Neural cell (in vitro differentiated cells): Measurements from ENCODE around the gene PKP1. TPM values are rescaled to one million over a fixed set of nuclear protein-coding genes. Genes with fewer than 3 reads are reported as not detected.

Experiments used
- H2AFZ ChIP-seq: fragments of 200-600, 300-800 bp; sonication (generic), shearing (Covaris generic); 2 replicates; pipeline ENCODE4 v1.6.0; 2014; ENCODE audit warnings: low read depth, mild to moderate bottlenecking, antibody characterized with exemption, low read length, moderate library complexity
- H3F3A ChIP-seq: fragments of 200-600 bp; shearing (Covaris generic); 2 replicates; pipeline ENCODE4 v1.6.1; 2016; ENCODE audit warnings: mild to moderate bottlenecking, moderate library complexity, mixed read lengths, antibody characterized with exemption, low read length; ENCODE audit not compliant: insufficient read depth, poor library complexity, severe bottlenecking
- H3K27ac ChIP-seq: fragments of 200-600, 300-800 bp; sonication (generic), shearing (Covaris generic); 2 replicates; pipeline ENCODE4 v1.5.1; 2014; ENCODE audit warnings: mild to moderate bottlenecking, low read length, moderate library complexity
- H3K27me3 ChIP-seq: fragments of 300-800, 200-600 bp; sonication (generic), shearing (Covaris generic); 2 replicates; pipeline ENCODE4 v1.6.0; 2014; ENCODE audit warnings: mild to moderate bottlenecking, low read depth, low read length, moderate library complexity; ENCODE audit not compliant: insufficient read depth
- H3K36me3 ChIP-seq: fragments of 300-800, 200-600 bp; sonication (generic), shearing (Covaris generic); 2 replicates; pipeline ENCODE4 v1.5.1; 2014; ENCODE audit warnings: mild to moderate bottlenecking, antibody characterized with exemption, low read length, moderate library complexity; ENCODE audit not compliant: insufficient read depth
- H3K4me2 ChIP-seq: fragments of 300-800, 200-600 bp; sonication (generic), shearing (Covaris generic); 2 replicates; pipeline ENCODE4 v1.6.0; 2014; ENCODE audit warnings: mild to moderate bottlenecking, low read length
- H3K4me3 ChIP-seq: fragments of 300-800, 200-600 bp; sonication (generic), shearing (Covaris generic); 2 replicates; pipeline ENCODE4 v1.5.1; 2014; ENCODE audit warnings: mild to moderate bottlenecking, low read length, moderate library complexity
- H3K79me2 ChIP-seq: fragments of 200-600 bp; shearing (Covaris generic); replicated peaks from 2 replicates; pipeline ENCODE4 v1.6.0; 2014; ENCODE audit warnings: mild to moderate bottlenecking, low read length, moderate library complexity; ENCODE audit not compliant: insufficient read depth
- H3K9ac ChIP-seq: fragments of 300-800, 200-600 bp; sonication (generic), shearing (Covaris generic); 2 replicates; pipeline ENCODE4 v1.6.1; 2016; ENCODE audit warnings: mild to moderate bottlenecking, low read length, mixed read lengths
- H3K9me2 ChIP-seq: fragments of 200-600 bp; shearing (Covaris generic); 2 replicates; pipeline ENCODE4 v1.6.1; 2016; ENCODE audit warnings: mild to moderate bottlenecking, low read length, mixed read lengths; ENCODE audit not compliant: insufficient read depth
- H3K9me3 ChIP-seq: fragments of 200-600, 300-800 bp; sonication (generic), shearing (Covaris generic); 2 replicates; pipeline ENCODE4 v1.6.1; 2016; ENCODE audit warnings: mild to moderate bottlenecking, mixed run types, low read length, moderate library complexity, mixed read lengths
- H4K20me1 ChIP-seq: fragments of 200-600 bp; shearing (Covaris generic); 2 replicates; pipeline ENCODE4 v1.6.1; 2016; ENCODE audit warnings: mild to moderate bottlenecking, mixed run types; ENCODE audit not compliant: insufficient read depth
- CTCF ChIP-seq: fragments of 450-650 bp; IDR thresholded peaks from 2 replicates; pipeline ENCODE4 v1.5.1; 2014; ENCODE audit warnings: antibody characterized with exemption, mild to moderate bottlenecking, moderate library complexity; ENCODE audit not compliant: poor library complexity, severe bottlenecking
- EP300 ChIP-seq: fragments of 450-650 bp; conservative IDR thresholded peaks from 2 replicates; pipeline ENCODE4 v1.6.1; 2014; ENCODE audit warnings: antibody characterized with exemption, mild to moderate bottlenecking, moderate library complexity; ENCODE audit not compliant: poor library complexity, severe bottlenecking
- EZH2 ChIP-seq: fragments of 200-600, 300-800 bp; shearing (Covaris generic), sonication (generic); IDR thresholded peaks from 2 replicates; pipeline ENCODE4 v1.6.1; 2014; ENCODE audit warnings: antibody characterized with exemption, low read length, borderline replicate concordance, mild to moderate bottlenecking; ENCODE audit not compliant: insufficient read depth, poor library complexity, severe bottlenecking
- MXI1 ChIP-seq: fragments of 450-650 bp; conservative IDR thresholded peaks from 2 replicates; pipeline ENCODE4 v1.6.1; 2014; ENCODE audit warnings: antibody characterized with exemption, mild to moderate bottlenecking; ENCODE audit not compliant: poor library complexity, severe bottlenecking
- POLR2AphosphoS5 ChIP-seq: IDR thresholded peaks from 2 replicates; pipeline ENCODE4 v1.6.1; 2012
- RAD21 ChIP-seq: fragments of 450-650 bp; conservative IDR thresholded peaks from 2 replicates; pipeline ENCODE4 v1.6.1; 2014; ENCODE audit warnings: antibody characterized with exemption, mild to moderate bottlenecking, moderate library complexity
- SMC3 ChIP-seq: fragments of 450-650 bp; conservative IDR thresholded peaks from 2 replicates; pipeline ENCODE4 v1.6.1; 2014; ENCODE audit warnings: antibody characterized with exemption, mild to moderate bottlenecking, moderate library complexity; ENCODE audit not compliant: poor library complexity
- TAF1 ChIP-seq: IDR thresholded peaks from 2 replicates; pipeline ENCODE4 v1.6.1; 2012; ENCODE audit warnings: low read depth
- polyA plus RNA-seq: library from polyadenylated mRNA; depleted of rRNA; stranded (reverse); fragments of >200 nt; gene quantifications from 2 replicates; pipeline ENCODE4 v1.2.3, GENCODE V29; 2014
- TF ChIP-seq, protein P1 (sequence below): IDR thresholded peaks from 2 replicates; pipeline ENCODE4 v1.6.1; 2012; ENCODE audit warnings: borderline replicate concordance

Gene PKP1
- polyA plus RNA-seq, 1 donor from 2014 or later: not detected

- Histone ChIP-seq H3K36me3 (no peaks in the 10 kb centered on the region), H3K27ac (no peak overlapping the region), H3K4me3 (no peak overlapping the region), H3K4me2 (no peak overlapping the region), H3F3A (no peaks in the 10 kb centered on the region), H3K9ac (no peak overlapping the region), H3K27me3 (no peaks in the 10 kb centered on the region), H2AFZ (no peak overlapping the region), H3K9me2 (no peaks in the 10 kb centered on the region), H3K9me3 (no peaks in the 10 kb centered on the region), H4K20me1 (no peaks in the 10 kb centered on the region), H3K79me2 (no peaks in the 10 kb centered on the region)
- TF ChIP-seq TAF1 (no peak), EZH2 (no peak), RAD21 (no peak), EP300 (no peak), POLR2AphosphoS5 (no peak), CTCF (no peak), MXI1 (no peak), SMC3 (no peak)
- TF ChIP-seq, protein P1, sequence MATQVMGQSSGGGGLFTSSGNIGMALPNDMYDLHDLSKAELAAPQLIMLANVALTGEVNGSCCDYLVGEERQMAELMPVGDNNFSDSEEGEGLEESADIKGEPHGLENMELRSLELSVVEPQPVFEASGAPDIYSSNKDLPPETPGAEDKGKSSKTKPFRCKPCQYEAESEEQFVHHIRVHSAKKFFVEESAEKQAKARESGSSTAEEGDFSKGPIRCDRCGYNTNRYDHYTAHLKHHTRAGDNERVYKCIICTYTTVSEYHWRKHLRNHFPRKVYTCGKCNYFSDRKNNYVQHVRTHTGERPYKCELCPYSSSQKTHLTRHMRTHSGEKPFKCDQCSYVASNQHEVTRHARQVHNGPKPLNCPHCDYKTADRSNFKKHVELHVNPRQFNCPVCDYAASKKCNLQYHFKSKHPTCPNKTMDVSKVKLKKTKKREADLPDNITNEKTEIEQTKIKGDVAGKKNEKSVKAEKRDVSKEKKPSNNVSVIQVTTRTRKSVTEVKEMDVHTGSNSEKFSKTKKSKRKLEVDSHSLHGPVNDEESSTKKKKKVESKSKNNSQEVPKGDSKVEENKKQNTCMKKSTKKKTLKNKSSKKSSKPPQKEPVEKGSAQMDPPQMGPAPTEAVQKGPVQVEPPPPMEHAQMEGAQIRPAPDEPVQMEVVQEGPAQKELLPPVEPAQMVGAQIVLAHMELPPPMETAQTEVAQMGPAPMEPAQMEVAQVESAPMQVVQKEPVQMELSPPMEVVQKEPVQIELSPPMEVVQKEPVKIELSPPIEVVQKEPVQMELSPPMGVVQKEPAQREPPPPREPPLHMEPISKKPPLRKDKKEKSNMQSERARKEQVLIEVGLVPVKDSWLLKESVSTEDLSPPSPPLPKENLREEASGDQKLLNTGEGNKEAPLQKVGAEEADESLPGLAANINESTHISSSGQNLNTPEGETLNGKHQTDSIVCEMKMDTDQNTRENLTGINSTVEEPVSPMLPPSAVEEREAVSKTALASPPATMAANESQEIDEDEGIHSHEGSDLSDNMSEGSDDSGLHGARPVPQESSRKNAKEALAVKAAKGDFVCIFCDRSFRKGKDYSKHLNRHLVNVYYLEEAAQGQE: no peak
Observed at GRCh38 chr1:201268604-201269151, 14.6 kb upstream of the PKP1 start.

GRCh38 chr1:201269281-201269680 lies 14.0 kb upstream of the PKP1 start:
- H3K36me3 ChIP-seq: no peaks in the 10 kb centered on the region
- H3F3A ChIP-seq: no peaks in the 10 kb centered on the region
- H4K20me1 ChIP-seq: no peaks in the 10 kb centered on the region
- no peaks in the 10 kb centered on the region for H3K79me2 ChIP-seq
- H3K27me3 ChIP-seq: no peaks in the 10 kb centered on the region
- H3K9me3 ChIP-seq: no peaks in the 10 kb centered on the region
- TF ChIP-seq EZH2 (no peak), RAD21 (no peak), TAF1 (no peak), EP300 (no peak), POLR2AphosphoS5 (no peak), CTCF (no peak), SMC3 (no peak), MXI1 (no peak)
- TF ChIP-seq, protein P1: no peak
- no peak overlapping the region for H3K27ac ChIP-seq
- no peak overlapping the region for H3K9ac ChIP-seq
- H3K4me3 ChIP-seq: no peak overlapping the region
- H2AFZ ChIP-seq: no peak overlapping the region
- no peak overlapping the region for H3K4me2 ChIP-seq
- H3K9me2 ChIP-seq: no peaks in the 10 kb centered on the region
